Common myeloid progenitor, CD34-positive (primary cell): ENCODE data around the gene EPB41L3.

Experiments used
- CTCF ChIA-PET: fragments of 350-600 bp; sonication (Branson Sonifier 250); formaldehyde crosslinking; loops from one replicate; lab custom pipeline; 2021; ENCODE audit warnings: antibody characterized with exemption; lab: Charles Lee
- POLR2A ChIA-PET: fragments of 350-600 bp; sonication (Branson Sonifier 250); formaldehyde crosslinking; loops from one replicate; lab custom pipeline; 2021; ENCODE audit warnings: antibody characterized with exemption; lab: Charles Lee
- DNase-seq, 3 donors: peaks; one replicate each; pipeline versions ENCODE4 v3.0.0 to v3.0.0-alpha.2; 2013
- H3K27ac ChIP-seq, 2 experiments: 1 replicate in 1 of 2; 2 replicates in 1 of 2; pipeline ENCODE4 v1.7.0; 2013; ENCODE audit warnings: inconsistent platforms in 2 of 2, low read length in 2 of 2, mild to moderate bottlenecking in 2 of 2, low read depth in 1 of 2, moderate library complexity in 1 of 2; ENCODE audit not compliant: severe bottlenecking in 2 of 2, insufficient read depth in 1 of 2, poor library complexity in 1 of 2
- H3K27me3 ChIP-seq, 5 experiments: replicated peaks in 2 of 5; 1 replicate in 3 of 5; 2 replicates in 2 of 5; pipeline versions ENCODE4 v1.6.1 to v1.7.0; 2013; ENCODE audit warnings: low read length in 4 of 5, mild to moderate bottlenecking in 2 of 5, moderate library complexity in 2 of 5, inconsistent platforms in 1 of 5; ENCODE audit not compliant: insufficient read depth in 5 of 5, control insufficient read depth in 4 of 5
- H3K36me3 ChIP-seq, 4 experiments: 1 replicate in 2 of 4; 2 replicates in 2 of 4; pipeline versions ENCODE4 v1.6.1 to v1.7.0; 2013; ENCODE audit warnings: low read length in 3 of 4, control low read depth in 1 of 4, mild to moderate bottlenecking in 1 of 4; ENCODE audit not compliant: control insufficient read depth in 4 of 4, insufficient read depth in 4 of 4
- H3K4me1 ChIP-seq, 4 experiments: 1 replicate in 3 of 4; 2 replicates in 1 of 4; pipeline versions ENCODE4 v1.6.1 to v1.7.1; 2013; ENCODE audit warnings: low read length in 3 of 4, mild to moderate bottlenecking in 3 of 4, control low read depth in 1 of 4, inconsistent platforms in 1 of 4, moderate library complexity in 1 of 4; ENCODE audit not compliant: control insufficient read depth in 4 of 4, insufficient read depth in 4 of 4; ENCODE audit errors: control extremely low read depth in 1 of 4
- H3K4me3 ChIP-seq, 7 experiments: 1 replicate in 4 of 7; 2 replicates in 3 of 7; pipeline versions ENCODE4 v1.5.1 to v1.7.0; 2013; ENCODE audit warnings: mild to moderate bottlenecking in 7 of 7, low read length in 6 of 7, moderate library complexity in 6 of 7, inconsistent platforms in 2 of 7, low read depth in 2 of 7, control low read depth in 1 of 7; ENCODE audit not compliant: insufficient read depth in 4 of 7, control insufficient read depth in 1 of 7; ENCODE audit errors: extremely low read depth in 1 of 7
- H3K9me3 ChIP-seq, 5 experiments: 1 replicate in 4 of 5; 2 replicates in 1 of 5; pipeline versions ENCODE4 v1.6.1 to v1.7.1; 2013; ENCODE audit warnings: low read length in 4 of 5, mild to moderate bottlenecking in 2 of 5, inconsistent platforms in 1 of 5, low read depth in 1 of 5, moderate library complexity in 1 of 5; ENCODE audit not compliant: control insufficient read depth in 4 of 5, insufficient read depth in 2 of 5; ENCODE audit errors: control extremely low read depth in 1 of 5
- WGBS: methylation state at CpG from one replicate; pipeline ENCODE4 v1.1.5; 2013; ENCODE audit not compliant: insufficient coverage; 5-methylcytosine and 5-hydroxymethylcytosine counted together

EPB41L3 gene

GRCh38 chr18:5393779-5394178 is 150.0 kb downstream of the EPB41L3 start:
- ChIA-PET CTCF (no interaction called here), POLR2A (no interaction called here)
- no peak for DNase-seq
- H3K27me3 ChIP-seq = no peaks in the 10 kb centered on the region
- H3K9me3 ChIP-seq = no peaks in the 10 kb centered on the region
- H3K27ac ChIP-seq = no peak overlapping the region
- 100% methylated on average over 1 of the region's 5 CpGs for WGBS
- peaks cover 2 to 23% (median 12%) of the 10 kb centered on the region in 4 experiments for H3K36me3 ChIP-seq
- no peak overlapping the region for H3K4me3 ChIP-seq
- no peaks in the 10 kb centered on the region for H3K4me1 ChIP-seq

GRCh38 chr18:5391409-5391808 is 152.4 kb downstream of the EPB41L3 start:
- no peak for DNase-seq
- 90% methylated on average over 7 of the region's 8 CpGs for WGBS
- peaks cover 2 to 23% (median 11%) of the 10 kb centered on the region in 4 experiments for H3K36me3 ChIP-seq
- no peak overlapping the region for H3K27ac ChIP-seq
- no peak overlapping the region for H3K4me3 ChIP-seq
- H3K9me3 ChIP-seq = no peaks in the 10 kb centered on the region
- no peaks in the 10 kb centered on the region for H3K27me3 ChIP-seq
- POLR2A ChIA-PET = no interaction called here
- CTCF ChIA-PET = no interaction called here
- no peaks in the 10 kb centered on the region for H3K4me1 ChIP-seq

GRCh38 chr18:5389356-5389755 is 154.4 kb downstream of the EPB41L3 start:
- ChIA-PET CTCF (no interaction called here), POLR2A (no interaction called here)
- H3K27ac ChIP-seq = no peak overlapping the region
- no peaks in the 10 kb centered on the region for H3K4me1 ChIP-seq
- no peak for DNase-seq
- no peaks in the 10 kb centered on the region for H3K27me3 ChIP-seq
- WGBS = 100% methylated on average over 2 of the region's 2 CpGs
- H3K4me3 ChIP-seq = no peak overlapping the region
- H3K36me3 ChIP-seq = peaks cover 0 to 6% (median 3%) of the 10 kb centered on the region in 4 experiments
- H3K9me3 ChIP-seq = no peaks in the 10 kb centered on the region

- Histone ChIP-seq H3K9me3 (no peaks in the 10 kb centered on the region), H3K4me1 (no peaks in the 10 kb centered on the region), H3K27ac (no peak overlapping the region), H3K4me3 (no peak overlapping the region), H3K27me3 (no peaks in the 10 kb centered on the region), H3K36me3 (peaks cover 0 to 2% (median under 1%) of the 10 kb centered on the region in 4 experiments)
- CTCF ChIA-PET = no interaction called here
- WGBS = 100% methylated on average over 1 of the region's 3 CpGs
- DNase-seq = no peak
- POLR2A ChIA-PET = no interaction called here
Observed at GRCh38 chr18:5388896-5389295, 154.9 kb downstream of the EPB41L3 start.

- CTCF ChIA-PET = no interaction called here
- H3K4me1 ChIP-seq = no peaks in the 10 kb centered on the region
- POLR2A ChIA-PET = no interaction called here
Observed at GRCh38 chr18:5380586-5380985, 163.2 kb downstream of the EPB41L3 start.

GRCh38 chr18:5376986-5377385 is 166.8 kb downstream of the EPB41L3 start:
- ChIA-PET POLR2A (no interaction called here), CTCF (no interaction called here)
- WGBS = 100% methylated on average over 4 of the region's 4 CpGs
- no peak for DNase-seq
- H3K4me1 ChIP-seq = no peaks in the 10 kb centered on the region
- peaks cover 0 to 2% (median 0%) of the 10 kb centered on the region in 5 experiments for H3K27me3 ChIP-seq
- no peaks in the 10 kb centered on the region for H3K9me3 ChIP-seq
- no peaks in the 10 kb centered on the region for H3K36me3 ChIP-seq
- no peak overlapping the region for H3K27ac ChIP-seq
- H3K4me3 ChIP-seq = no peak overlapping the region

More at GRCh38 chr18:5380586-5380985, 163.2 kb downstream of the EPB41L3 start:
- no peak overlapping the region for H3K27ac ChIP-seq
- WGBS = 100% methylated on average over 2 of the region's 2 CpGs
- DNase-seq = no peak
- H3K9me3 ChIP-seq = no peaks in the 10 kb centered on the region
- H3K27me3 ChIP-seq = no peaks in the 10 kb centered on the region
- no peaks in the 10 kb centered on the region for H3K36me3 ChIP-seq
- no peak overlapping the region for H3K4me3 ChIP-seq

- ChIA-PET POLR2A (no interaction called here), CTCF (interaction anchor here (1.2 kb wide), 1 partner anchor 16 kb away, joined by 3 read pairs; no protein-coding TSS in a partner anchor)
- Histone ChIP-seq H3K36me3 (no peaks in the 10 kb centered on the region), H3K27ac (no peak overlapping the region), H3K27me3 (peaks cover 0 to 2% (median 0%) of the 10 kb centered on the region in 5 experiments), H3K4me1 (no peaks in the 10 kb centered on the region), H3K4me3 (no peak overlapping the region), H3K9me3 (no peaks in the 10 kb centered on the region)
- no peak for DNase-seq
- 100% methylated on average over 1 of the region's 1 CpG for WGBS
Observed at GRCh38 chr18:5370332-5370731, 173.5 kb downstream of the EPB41L3 start.
